ENCODE data around the gene PRKACA.

DNA sequence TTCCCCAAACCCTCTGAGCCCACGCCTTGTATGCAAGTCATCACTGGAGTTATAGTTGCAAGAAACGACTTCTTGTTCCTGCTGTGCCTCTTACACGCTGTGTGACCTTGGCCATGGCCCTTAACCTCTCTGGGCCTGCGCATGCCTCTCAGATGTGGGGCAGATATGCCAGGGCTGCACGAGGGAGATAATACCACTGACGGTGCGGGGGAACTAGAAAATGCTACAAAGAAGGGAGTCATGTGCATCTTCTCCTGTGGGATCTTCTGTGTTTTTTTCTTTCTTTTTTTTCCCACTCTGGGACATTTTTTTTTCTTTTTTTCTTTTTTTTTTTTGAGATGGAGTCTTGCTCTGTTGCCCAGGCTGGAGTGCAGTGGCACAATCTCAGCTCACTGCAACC, 22.7 kb downstream of the PRKACA start:
- TF ChIP-seq CTCF (IDR thresholded peaks at IDR 0.05; ENCODE audit: low read depth, low read length, poor library complexity, severe bottlenecking), result no peak
- no peak for TF ChIP-seq EZH2phosphoT487 (IDR thresholded peaks at IDR 0.05; ENCODE audit: borderline replicate concordance, low read length)
